Measurements from ENCODE around the gene ZNF20. TPM values are rescaled to one million over a fixed set of nuclear protein-coding genes. Genes with fewer than 3 reads are reported as not detected.
A peak's percentile ranks its signal among the peaks of the same experiment; 100 is the strongest.
"Not testable (repeated sequence)": the region's sequence is repeated elsewhere in the genome, so short reads cannot be mapped to it uniquely, and the experiment has no call there.

Gene ZNF20
- total RNA-seq, 1 donor, result 3.5 TPM

DNA sequence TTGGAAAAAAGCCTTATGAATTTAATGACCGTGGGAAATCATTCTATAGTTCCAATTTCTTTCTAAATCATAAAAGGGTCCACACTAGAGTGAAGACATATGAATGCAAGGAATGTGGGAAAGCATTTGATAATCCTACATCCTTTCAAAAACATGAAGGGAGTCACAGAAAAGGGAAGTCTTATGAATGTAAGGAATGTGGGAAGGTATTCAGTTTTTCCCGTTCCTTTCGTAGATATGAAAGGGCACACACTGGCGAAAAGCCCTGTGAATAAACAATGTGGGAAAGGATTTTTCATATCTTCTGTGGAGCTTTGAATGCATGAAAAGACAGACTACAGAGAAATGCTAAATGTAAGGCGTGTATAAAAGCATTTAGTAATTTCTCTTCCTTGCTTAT lies 27.0 kb downstream of the ZNF20 start:
- DNase-seq (ENCODE audit: low read depth in 2 of 3, low spot score in 2 of 3), result no peak

DNA sequence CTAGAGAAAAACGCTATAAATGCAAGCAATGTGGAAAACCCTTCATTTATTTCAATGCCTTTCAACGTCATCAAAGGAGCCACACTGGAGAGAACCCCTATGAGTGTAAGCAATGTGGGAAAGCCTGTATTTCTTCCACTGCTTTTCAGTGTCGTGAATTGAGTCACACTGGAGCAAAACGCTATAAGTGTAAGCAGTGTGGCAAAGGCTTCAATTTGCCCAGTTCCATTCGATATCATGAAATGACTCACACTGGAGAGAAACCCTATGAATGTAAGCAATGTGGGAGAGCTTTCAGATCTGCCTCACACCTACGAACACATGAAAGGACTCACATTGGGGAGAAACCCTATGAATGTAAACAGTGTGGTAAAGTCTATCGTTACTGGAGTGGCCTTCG lies 27.4 kb downstream of the ZNF20 start:
- no peak for DNase-seq (ENCODE audit: low read depth in 2 of 3, low spot score in 2 of 3)

DNA sequence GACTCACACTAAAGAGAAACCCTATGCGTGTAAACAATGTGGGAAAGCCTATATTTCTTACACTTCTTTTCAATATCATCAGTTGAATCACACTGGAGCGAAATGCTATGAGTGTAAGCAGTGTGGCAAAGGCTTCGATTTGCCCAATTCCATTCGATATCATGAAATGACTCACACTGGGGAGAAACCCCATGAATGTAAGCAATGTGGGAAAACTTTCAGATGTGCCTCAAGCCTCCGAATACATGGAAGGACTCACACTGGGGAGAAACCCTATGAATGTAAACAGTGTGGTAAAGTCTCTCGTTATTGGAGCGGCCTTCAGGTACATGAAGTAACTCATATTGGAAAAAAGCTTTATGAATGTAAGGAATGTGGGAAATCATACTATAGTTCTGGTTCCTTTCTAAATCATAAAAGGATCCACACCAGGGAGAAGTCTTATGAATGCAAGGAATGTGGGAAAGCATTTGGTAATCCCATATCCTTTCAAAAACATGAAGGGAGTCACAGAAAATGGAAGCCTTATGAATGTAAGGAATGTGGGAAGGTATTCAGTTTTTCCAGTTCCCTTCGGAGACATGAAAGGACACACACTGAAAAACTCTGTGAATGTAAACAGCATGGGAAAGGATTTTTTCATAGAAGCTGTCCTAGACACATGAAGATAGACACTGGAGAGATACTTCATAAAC lies 28.1 kb downstream of the ZNF20 start:
- DNase-seq (ENCODE audit: low read depth in 2 of 3, low spot score in 2 of 3), result no peak

DNA sequence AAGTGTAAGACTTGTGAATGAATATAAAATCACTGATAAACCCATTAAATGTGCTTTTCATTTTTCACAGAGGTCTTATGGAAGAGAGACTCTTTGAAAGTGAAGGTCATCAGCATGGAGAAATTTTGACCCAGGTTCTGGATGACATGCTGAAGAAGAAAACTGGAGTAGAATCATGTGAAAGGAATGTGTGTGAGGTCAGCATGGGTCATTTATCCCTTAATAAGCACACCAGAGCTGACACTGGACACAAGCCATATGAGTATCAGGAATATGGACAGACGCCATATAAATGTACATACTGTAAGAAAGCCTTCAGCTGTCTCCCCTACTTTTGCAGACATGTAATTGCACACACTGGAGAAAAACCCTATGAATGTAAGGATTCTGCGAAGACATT lies 29.0 kb downstream of the ZNF20 start:
- no peak for DNase-seq (ENCODE audit: low read depth in 2 of 3, low spot score in 2 of 3)

- not testable (repeated sequence) for DNase-seq (ENCODE audit: low read depth in 2 of 3, low spot score in 2 of 3)
These were observed 36.2 kb downstream of the ZNF20 start for GRCh38 chr19:12103909-12104308.

DNA sequence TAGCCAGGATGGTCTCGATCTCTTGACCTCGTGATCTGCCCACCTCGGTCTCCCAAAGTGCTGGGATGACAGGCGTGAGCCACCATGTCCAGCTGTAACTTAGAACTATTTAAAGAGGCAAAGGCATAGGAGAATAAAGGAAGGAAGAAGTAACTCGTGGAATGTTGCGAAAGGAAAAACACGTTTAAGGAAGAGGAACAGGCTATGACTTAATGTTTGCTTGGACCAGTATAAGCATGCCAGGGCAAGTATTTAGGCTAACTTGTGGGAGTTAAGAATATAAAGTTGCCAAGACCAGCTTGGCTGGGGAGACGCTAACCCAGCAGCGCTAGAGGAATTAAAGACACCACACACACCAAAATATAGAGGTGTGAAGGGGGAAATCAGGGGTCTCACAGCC lies 42.1 kb downstream of the ZNF20 start:
- DNase-seq (ENCODE audit: low read depth in 2 of 3, low spot score in 2 of 3), result no peak

- DNase-seq (ENCODE audit: low read depth in 2 of 3, low spot score in 2 of 3), result no peak
These were observed 44.9 kb downstream of the ZNF20 start for GRCh38 chr19:12095111-12095790.

- no peak for DNase-seq (ENCODE audit: low read depth in 2 of 3, low spot score in 2 of 3)
These were observed 46.4 kb downstream of the ZNF20 start for GRCh38 chr19:12093777-12094176.

- peak in 1 of 3 donors; percentile 10 for DNase-seq (ENCODE audit: low read depth in 2 of 3, low spot score in 2 of 3)
These were observed 47.2 kb downstream of the ZNF20 start for GRCh38 chr19:12092956-12093355.

GRCh38 chr19:12092065-12092867 lies 47.9 kb downstream of the ZNF20 start:
- peak in 2 of 3 donors; percentile 89 to 93 for DNase-seq (ENCODE audit: low read depth in 2 of 3, low spot score in 2 of 3)

GRCh38 chr19:12090807-12091206 lies 49.3 kb downstream of the ZNF20 start:
- peak; percentile 16 to 87 (median 75) for DNase-seq (ENCODE audit: low read depth in 2 of 3, low spot score in 2 of 3)

GRCh38 chr19:12085074-12085818 lies 54.9 kb downstream of the ZNF20 start:
- DNase-seq (ENCODE audit: low read depth in 2 of 3, low spot score in 2 of 3), result no peak

- DNase-seq (ENCODE audit: low read depth in 2 of 3, low spot score in 2 of 3), result not testable (repeated sequence)
These were observed 56.8 kb downstream of the ZNF20 start for GRCh38 chr19:12083336-12083735.

Small RNA genes within 50 kb of the gene (small RNA-seq; reads per million reads assigned to genes)
- gene RF00019, result not detected
- gene RNA5SP467, result not detected

Other genes starting within 250 kb of the ZNF20 start
- gene ZNF700, start 215.2 kb downstream of the ZNF20 start, total RNA-seq, result 4.3 TPM
- gene ZNF763, start 175.3 kb downstream of the ZNF20 start, total RNA-seq, result 1.6 TPM
- gene ZNF433, start 104.7 kb downstream of the ZNF20 start, total RNA-seq, result 1.3 TPM
- under 0.01 TPM for gene ZNF878, start 87.4 kb downstream of the ZNF20 start, total RNA-seq
- gene ZNF844, start 75.6 kb downstream of the ZNF20 start, total RNA-seq, result 9.4 TPM
- 5.4 TPM for gene ZNF625, start 16.4 kb upstream of the ZNF20 start, total RNA-seq
- gene ZNF136, start 22.7 kb upstream of the ZNF20 start, total RNA-seq, result 7.8 TPM
- 9.7 TPM for gene ZNF44, start 154.5 kb upstream of the ZNF20 start, total RNA-seq
- 1.6 TPM for gene ZNF563, start 193.3 kb upstream of the ZNF20 start, total RNA-seq
- gene ZNF442, start 225.3 kb upstream of the ZNF20 start, total RNA-seq, result 1.1 TPM